ENCODE results near the gene IVD. TPM values are rescaled to one million over a fixed set of nuclear protein-coding genes. Genes with fewer than 3 reads are reported as not detected.

IVD gene
- total and polyA plus RNA-seq, 4 donors = 40.3 to 156 (median 94.4) TPM

GRCh38 chr15:40448354-40448753 is 42.8 kb downstream of the IVD start:
- Histone ChIP-seq H3K27me3 (ENCODE audit: control insufficient read depth in 4 of 4, insufficient read depth in 4 of 4, low read length in 3 of 4) (no peaks in the 10 kb centered on the region), H3K36me3 (ENCODE audit: control insufficient read depth in 4 of 4, insufficient read depth in 3 of 4, low read depth in 1 of 4, low read length in 3 of 4) (no peaks in the 10 kb centered on the region), H3K27ac (ENCODE audit: low read depth in 1 of 2, low read length in 2 of 2) (no peak overlapping the region), H3K9me3 (ENCODE audit: control insufficient read depth in 4 of 4, low read length in 3 of 4) (no peaks in the 10 kb centered on the region), H3K9ac (ENCODE audit: low read depth in 1 of 2, low read length in 2 of 2) (no peak overlapping the region), H3K4me1 (ENCODE audit: control insufficient read depth in 4 of 4, insufficient read depth in 4 of 4, low read length in 3 of 4) (peaks cover 0 to 6% (median 4%) of the 10 kb centered on the region in 4 donors), H3K4me3 (ENCODE audit: low read depth in 1 of 3, low read length in 3 of 3) (no peak overlapping the region)
- DNase-seq (ENCODE audit: low spot score) = no peak
- TF ChIP-seq RAD21 (IDR thresholded peaks at IDR 0.05) (no peak), TAF1 (conservative IDR thresholded peaks at IDR 0.05) (no peak), HNF4G (IDR thresholded peaks at IDR 0.05) (no peak), SP1 (IDR thresholded peaks at IDR 0.05) (no peak), CTCF (IDR thresholded peaks at IDR 0.05; ENCODE audit: low read depth, low read length, missing input control) (no peak), NR2F2 (IDR thresholded peaks at IDR 0.05) (no peak), FOXA1 (IDR thresholded peaks at IDR 0.05) (no peak), ZBTB33 (IDR thresholded peaks at IDR 0.05) (no peak), GABPA (IDR thresholded peaks at IDR 0.05 in 1 of 2, conservative IDR thresholded peaks at IDR 0.05 in 1 of 2) (no peak), JUND (IDR thresholded peaks at IDR 0.05) (no peak), HNF4A (conservative IDR thresholded peaks at IDR 0.05) (no peak), RXRA (IDR thresholded peaks at IDR 0.05) (no peak), FOXA2 (IDR thresholded peaks at IDR 0.05) (no peak), YY1 (IDR thresholded peaks at IDR 0.05) (no peak), MAX (IDR thresholded peaks at IDR 0.05) (no peak), ATF3 (IDR thresholded peaks at IDR 0.05) (no peak), REST (IDR thresholded peaks at IDR 0.05) (no peak), EGR1 (IDR thresholded peaks at IDR 0.05; ENCODE audit: low read depth in 2 of 2) (no peak)
- WGBS = 74% methylated on average over 4 of the region's 4 CpGs

Data from liver (tissue), 9 donors.